GM12892 (cell line): ENCODE measurements around the gene EIF3K.

Source experiments
- POLR2A ChIP-seq: IDR thresholded peaks from 2 replicates; pipeline ENCODE4 v1.6.1; 2011; ENCODE audit warnings: low read depth, low read length, control low read depth
- POLR2AphosphoS5 ChIP-seq: IDR thresholded peaks from 2 replicates; pipeline ENCODE4 v1.6.1; 2011; ENCODE audit warnings: low read depth, low read length, control low read depth

GRCh38 chr19:38635483-38636399 is 16.8 kb downstream of the EIF3K start:
- TF ChIP-seq POLR2A (no peak), POLR2AphosphoS5 (no peak)
